Astrocyte of the spinal cord (primary cell): ENCODE data around the gene RENBP.

Experiments
- DNase-seq: peaks from one replicate; pipeline ENCODE4 v3.0.0; 2011; ENCODE audit warnings: low read depth, low spot score
- H3K4me3 ChIP-seq: 2 replicates; pipeline ENCODE4 v1.5.1; 2011; ENCODE audit warnings: low read depth, mild to moderate bottlenecking, low read length, moderate library complexity
- CTCF ChIP-seq: IDR thresholded peaks from 2 replicates; pipeline ENCODE4 v1.5.1; 2012; ENCODE audit warnings: low read depth, mild to moderate bottlenecking, low read length, inconsistent platforms
- in situ Hi-C: cut with HindIII; loops from 2 replicates; pipeline ENCODE4 v1.10.0; 2017; ENCODE audit warnings: low sequenced_read_pairs

The RENBP gene

GRCh38 chrX:153945956-153946943 lies 1.8 kb upstream of the RENBP start:
- no peak for TF ChIP-seq CTCF
- no peak overlapping the region for H3K4me3 ChIP-seq
- DNase-seq: no peak
- in situ Hi-C loops: no loop called here

GRCh38 chrX:153944800-153945150 lies 332 bp upstream of the RENBP start:
- H3K4me3 ChIP-seq: no peak overlapping the region
- in situ Hi-C loops: no loop called here
- no peak for DNase-seq
- no peak for TF ChIP-seq CTCF

- in situ Hi-C loops: no loop called here
- no peak for TF ChIP-seq CTCF
- no peak for DNase-seq
- H3K4me3 ChIP-seq: no peak overlapping the region
Observed at GRCh38 chrX:153941336-153942252, 2.8 kb downstream of the RENBP start.

GRCh38 chrX:153939573-153939972 lies 4.9 kb downstream of the RENBP start:
- DNase-seq: no peak
- H3K4me3 ChIP-seq: no peak overlapping the region
- no peak for TF ChIP-seq CTCF
- in situ Hi-C loops: no loop called here

- no peak for DNase-seq
- TF ChIP-seq CTCF: peak; percentile 11
- no peak overlapping the region for H3K4me3 ChIP-seq
- in situ Hi-C loops: no loop called here
Observed at GRCh38 chrX:153938226-153938786, 6.1 kb downstream of the RENBP start.

- H3K4me3 ChIP-seq: no peak overlapping the region
- in situ Hi-C loops: no loop called here
- no peak for DNase-seq
- no peak for TF ChIP-seq CTCF
Observed at GRCh38 chrX:153937056-153937455, 7.4 kb downstream of the RENBP start.
